Hematopoietic multipotent progenitor cell treated with erythropoietin and hydrocortisone succinate and interleukin-3 and kit ligand, for 15 days (in vitro differentiated cells): Measurements from ENCODE around the gene RBM44.

Experiments used
- DNase-seq: peaks from one replicate; pipeline ENCODE4 v3.0.0-alpha.2; 2015; ENCODE audit warnings: low spot score

RBM44 gene

GRCh38 chr2:237870126-237870525 lies 71.5 kb downstream of the RBM44 start:
- DNase-seq: no peak

DNA sequence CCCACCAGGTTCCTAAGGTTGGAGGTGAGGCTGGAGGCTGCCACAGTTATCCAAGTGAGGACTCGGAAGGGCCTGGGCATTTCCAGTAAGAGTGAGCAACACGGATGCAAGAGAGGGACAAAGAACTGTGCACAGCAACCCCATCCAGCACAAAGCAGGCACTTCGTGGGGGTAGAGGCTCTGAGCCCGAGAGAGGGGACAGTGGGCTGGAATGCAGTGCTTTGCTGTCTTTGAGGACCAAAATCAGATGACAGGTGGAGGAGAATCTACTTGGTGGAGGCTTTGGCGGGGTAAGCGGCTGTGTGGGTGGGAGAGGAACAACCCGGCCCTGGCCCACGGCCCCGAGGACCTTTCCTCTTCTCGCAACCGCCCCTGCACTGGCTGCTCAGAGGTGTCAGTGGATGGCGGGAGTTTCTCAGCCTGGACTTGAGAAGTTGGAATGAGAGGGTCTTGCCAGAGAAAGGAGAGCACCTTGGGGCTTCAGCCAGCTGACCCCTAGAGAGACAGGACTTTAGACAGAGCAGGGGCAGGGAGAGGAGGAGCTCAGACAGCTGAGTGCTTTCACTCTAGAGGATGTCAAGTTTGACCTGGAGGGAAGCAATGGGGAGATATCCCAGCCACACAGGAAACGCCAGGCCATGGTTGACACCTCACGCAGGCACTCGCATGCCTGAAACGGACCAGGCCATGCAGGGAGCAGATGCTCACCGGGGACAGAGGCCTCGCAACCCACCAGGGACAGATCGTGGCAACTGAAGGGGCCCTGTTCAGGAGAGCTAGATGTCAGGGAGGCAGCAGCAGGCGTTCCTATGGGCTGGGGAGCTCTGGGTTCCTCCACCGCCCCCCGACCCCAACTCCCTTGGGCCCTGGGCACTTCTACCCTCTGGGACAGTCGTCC lies 72.4 kb downstream of the RBM44 start:
- no peak for DNase-seq

- DNase-seq: no peak
These were observed 73.8 kb downstream of the RBM44 start for GRCh38 chr2:237872178-237872887.

DNA sequence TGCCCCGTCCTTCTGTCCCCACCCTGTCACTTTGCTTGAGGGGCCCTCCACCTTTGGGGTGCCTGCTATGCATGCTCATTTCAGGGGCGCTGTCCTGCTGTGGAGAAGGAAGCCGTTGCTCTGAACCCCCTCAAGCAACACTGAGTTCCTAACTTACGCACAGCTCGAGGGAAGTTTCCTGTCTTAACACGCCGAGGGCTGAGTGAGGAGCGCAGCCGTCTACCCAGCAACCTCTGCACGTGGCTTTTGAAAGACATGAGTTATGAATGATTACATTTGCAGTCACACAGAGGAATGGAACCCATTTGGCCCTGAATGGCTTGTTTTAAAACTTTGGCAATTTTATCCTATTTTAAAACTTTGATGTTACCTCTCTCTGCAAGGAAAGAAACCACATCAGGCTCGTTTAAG lies 74.8 kb downstream of the RBM44 start:
- no peak for DNase-seq

DNA sequence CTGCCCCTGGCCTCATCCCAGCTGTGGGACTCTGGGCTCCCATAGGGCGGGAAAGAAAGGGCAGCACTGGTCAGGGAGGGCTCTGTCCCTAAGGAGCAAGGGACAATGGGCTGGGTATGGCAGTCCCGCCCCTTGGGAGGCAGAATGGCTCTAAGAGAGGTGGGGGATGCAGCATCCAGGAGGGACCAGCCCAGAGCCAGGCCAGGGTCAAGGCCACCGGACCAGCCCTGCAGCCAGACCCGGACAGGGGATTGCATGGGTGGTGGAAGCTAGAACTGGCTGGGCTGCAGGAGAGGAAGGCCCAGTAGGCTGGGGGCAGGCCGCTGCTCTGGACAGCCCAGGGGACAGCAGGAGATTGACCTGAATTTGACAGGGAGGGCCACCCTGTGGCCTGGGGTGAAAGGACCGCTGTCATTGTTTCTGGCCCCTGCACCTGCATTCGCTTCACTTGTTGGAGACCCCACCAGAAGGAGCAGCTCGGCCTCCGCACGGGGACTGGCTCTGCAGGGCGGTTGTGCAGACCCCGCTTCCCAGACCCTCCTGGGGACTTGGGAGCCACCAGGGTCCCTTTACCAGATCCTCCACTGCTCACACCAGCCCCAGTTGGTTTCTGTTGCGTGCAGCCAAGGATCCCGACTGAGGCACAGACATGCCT lies 75.4 kb downstream of the RBM44 start:
- DNase-seq: no peak

GRCh38 chr2:237874585-237875161 lies 76.1 kb downstream of the RBM44 start:
- no peak for DNase-seq

GRCh38 chr2:237875256-237876060 lies 76.9 kb downstream of the RBM44 start:
- DNase-seq: no peak

DNA sequence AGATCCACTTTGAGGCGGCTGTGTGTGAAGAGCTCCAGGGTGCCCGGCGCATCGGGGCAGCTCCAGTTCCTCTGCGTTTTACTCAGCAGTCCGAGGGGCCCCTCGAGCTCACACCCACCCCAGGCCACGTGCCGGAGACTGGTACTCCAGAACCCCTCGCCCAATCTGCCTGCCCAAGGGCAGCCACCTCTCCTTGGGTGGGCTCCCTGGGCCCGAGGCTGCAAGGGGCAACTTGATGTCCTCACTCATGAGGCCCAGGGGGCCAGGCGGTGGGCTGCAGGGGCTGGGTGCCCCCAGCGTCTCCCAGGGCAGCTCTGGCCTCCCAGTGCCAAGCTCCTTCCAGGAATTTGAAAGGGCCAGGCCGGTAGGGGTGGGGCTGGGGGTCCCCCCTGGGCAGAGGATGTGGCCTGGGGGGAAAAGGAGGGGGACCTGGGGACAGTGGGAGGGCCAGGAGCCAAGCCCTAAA lies 77.5 kb downstream of the RBM44 start:
- DNase-seq: no peak

DNA sequence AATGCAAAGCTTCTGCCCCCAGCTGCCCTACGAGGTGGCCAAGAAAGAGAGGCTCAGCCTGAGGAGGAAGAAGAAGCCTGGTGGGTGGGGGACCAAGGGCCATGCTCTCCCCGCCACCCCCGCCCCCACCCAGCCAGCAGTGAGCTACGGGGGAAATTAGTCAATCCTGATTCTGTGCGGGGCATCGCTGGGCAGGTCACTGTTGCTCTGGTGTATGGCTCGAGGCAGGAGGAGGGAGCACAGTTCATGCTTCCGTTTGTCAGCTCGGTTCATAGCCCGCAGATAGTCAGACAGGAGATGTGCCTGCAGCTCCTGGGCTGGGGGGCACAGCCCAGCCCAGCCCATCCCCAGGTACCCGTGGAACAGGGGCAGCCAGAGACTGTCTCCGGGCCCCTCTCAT lies 78.0 kb downstream of the RBM44 start:
- DNase-seq: no peak

GRCh38 chr2:237876951-237877491 lies 78.4 kb downstream of the RBM44 start:
- DNase-seq: no peak

- DNase-seq: no peak
These were observed 79.2 kb downstream of the RBM44 start for GRCh38 chr2:237877576-237878307.

- DNase-seq: no peak
These were observed 79.9 kb downstream of the RBM44 start for GRCh38 chr2:237878321-237879057.

DNA sequence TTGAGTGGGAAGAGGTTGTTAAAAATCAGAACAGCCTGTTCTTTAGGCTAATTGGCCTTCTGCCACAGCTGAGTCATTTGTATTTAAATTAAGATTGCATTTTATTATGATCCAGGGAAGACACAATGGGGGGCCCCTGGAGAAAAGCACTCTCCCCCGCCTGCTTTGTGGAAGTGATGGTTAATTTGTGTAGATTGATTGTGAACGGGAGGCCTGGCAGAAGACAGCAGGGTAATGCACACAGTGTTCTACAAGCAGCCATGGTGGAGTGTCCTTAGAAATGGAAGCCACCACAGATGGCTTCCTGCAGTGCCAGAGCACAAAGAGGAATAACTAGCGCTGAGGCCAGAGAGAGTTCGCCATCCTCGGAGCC lies 80.5 kb downstream of the RBM44 start:
- no peak for DNase-seq

DNA sequence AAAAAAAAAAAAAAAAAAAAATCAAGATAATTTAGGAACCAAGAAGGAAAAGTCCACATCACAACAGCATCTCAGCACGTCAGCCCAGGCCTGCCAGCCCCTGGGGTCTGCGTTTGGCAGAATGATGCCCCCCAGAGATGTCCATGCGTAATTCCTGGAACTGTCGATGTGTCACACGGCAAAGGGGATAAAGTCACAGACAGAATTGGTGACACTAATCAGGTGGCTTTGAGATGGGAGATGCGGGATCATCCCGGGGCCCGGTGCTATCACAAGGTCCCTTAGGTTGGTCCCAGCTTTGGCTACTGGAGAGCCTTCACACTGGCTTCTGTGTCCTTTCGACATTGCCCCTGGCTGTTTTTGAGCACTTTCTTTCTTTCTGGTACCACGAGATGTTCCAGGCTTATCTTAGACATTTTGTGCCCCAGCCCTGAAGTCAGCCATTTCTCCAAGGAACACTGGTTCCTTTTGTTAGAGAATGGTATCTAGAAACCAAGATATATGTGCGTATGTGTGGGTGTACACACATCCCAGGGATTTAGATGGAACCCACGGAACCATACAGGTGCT lies 81.5 kb downstream of the RBM44 start:
- no peak for DNase-seq

DNA sequence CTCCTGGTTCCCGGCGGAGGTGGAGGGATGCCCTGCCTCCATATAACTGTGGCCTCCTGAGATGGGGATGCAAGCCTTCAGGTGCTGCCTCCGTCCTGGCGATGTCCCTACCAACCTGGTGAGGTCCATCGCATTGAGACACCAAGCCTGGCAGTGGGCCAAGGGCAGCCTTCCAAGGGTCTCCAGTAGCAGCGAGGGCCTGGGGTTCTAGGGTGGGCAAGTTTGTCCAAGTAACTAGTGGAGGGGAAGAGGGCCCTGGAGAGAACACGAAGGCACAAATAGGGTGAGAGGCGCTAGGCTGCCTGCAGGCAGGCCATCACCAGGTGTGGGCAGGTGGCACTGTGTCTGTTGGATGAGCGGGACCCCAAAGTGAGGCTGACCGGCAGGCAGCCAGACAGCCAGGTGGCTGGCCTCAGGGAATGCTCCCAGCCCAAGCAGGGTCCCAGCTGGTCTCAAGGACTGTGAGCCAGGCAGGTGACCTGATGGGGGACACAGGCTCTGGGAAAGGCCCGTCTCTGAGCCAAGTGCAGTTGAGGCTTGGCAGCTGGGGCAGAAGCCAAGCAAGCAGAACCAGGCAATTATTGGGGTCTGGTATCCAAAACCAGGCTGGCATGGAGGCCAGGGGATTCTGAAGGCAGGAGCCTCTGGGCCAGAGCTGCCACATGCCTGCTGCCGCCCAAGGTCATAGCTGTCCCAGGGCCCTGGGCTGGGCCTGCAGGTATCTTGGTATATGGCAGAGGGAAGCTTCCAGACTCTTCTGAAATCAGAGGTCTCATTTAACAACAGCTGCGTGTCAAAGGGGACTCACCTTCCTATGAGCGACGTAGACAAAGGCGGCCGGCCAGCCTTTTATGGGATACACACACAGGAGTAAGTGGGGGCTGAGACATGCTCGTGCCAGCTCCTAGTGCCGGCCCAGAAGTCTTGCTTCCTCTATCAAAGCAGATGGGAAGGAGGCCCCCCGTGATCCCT lies 84.2 kb downstream of the RBM44 start:
- no peak for DNase-seq

- DNase-seq: no peak
These were observed 85.4 kb downstream of the RBM44 start for GRCh38 chr2:237883951-237884446.

GRCh38 chr2:237884681-237885080 lies 86.1 kb downstream of the RBM44 start:
- no peak for DNase-seq
